NB4 (cell line): ENCODE measurements around the gene RBKS.

Experiments
- DNase-seq: peaks from one replicate; pipeline ENCODE4 v3.0.0; 2010; ENCODE audit warnings: low read depth
- H3K4me3 ChIP-seq: one replicate; pipeline ENCODE4 v1.5.1; 2011; ENCODE audit warnings: mild to moderate bottlenecking, low read depth, low read length, moderate library complexity
- CTCF ChIP-seq: IDR thresholded peaks from one replicate; pipeline ENCODE4 v1.5.1; 2012; ENCODE audit warnings: low read depth, low read length
- MAX ChIP-seq: IDR thresholded peaks from 2 replicates; pipeline ENCODE4 v1.6.1; 2011; ENCODE audit warnings: low read depth, low read length
- MYC ChIP-seq: IDR thresholded peaks from 2 replicates; pipeline ENCODE4 v1.6.1; 2011; ENCODE audit warnings: low read depth, low read length
- POLR2A ChIP-seq: IDR thresholded peaks from 2 replicates; pipeline ENCODE4 v1.6.1; 2011; ENCODE audit warnings: mild to moderate bottlenecking; ENCODE audit not compliant: insufficient read length; ENCODE audit errors: extremely low read depth

RBKS gene

GRCh38 chr2:27856386-27856785 is 33.8 kb downstream of the RBKS start:
- DNase-seq, result no peak
- H3K4me3 ChIP-seq, result no peak overlapping the region
- no peak for TF ChIP-seq MAX
- no peak for TF ChIP-seq MYC
- no peak for TF ChIP-seq CTCF
- TF ChIP-seq POLR2A, result no peak

GRCh38 chr2:27855476-27855875 is 34.7 kb downstream of the RBKS start:
- H3K4me3 ChIP-seq, result no peak overlapping the region
- TF ChIP-seq CTCF (no peak), POLR2A (no peak)
- DNase-seq, result no peak

GRCh38 chr2:27854229-27854862 is 35.8 kb downstream of the RBKS start:
- DNase-seq, result no peak
- no peak overlapping the region for H3K4me3 ChIP-seq
- no peak for TF ChIP-seq POLR2A
- no peak for TF ChIP-seq MYC
- TF ChIP-seq MAX, result no peak
- TF ChIP-seq CTCF, result no peak

GRCh38 chr2:27852691-27853090 is 37.5 kb downstream of the RBKS start:
- H3K4me3 ChIP-seq, result no peak overlapping the region

GRCh38 chr2:27849558-27850205 is 40.5 kb downstream of the RBKS start:
- H3K4me3 ChIP-seq, result no peak overlapping the region
- no peak for DNase-seq
- TF ChIP-seq CTCF (no peak), MAX (no peak), POLR2A (no peak), MYC (no peak)

More at GRCh38 chr2:27852691-27853090, 37.5 kb downstream of the RBKS start:
- TF ChIP-seq MAX (no peak), MYC (no peak), POLR2A (no peak)
- DNase-seq, result no peak

GRCh38 chr2:27847333-27847732 is 42.9 kb downstream of the RBKS start:
- no peak for DNase-seq
- H3K4me3 ChIP-seq, result no peak overlapping the region

More at GRCh38 chr2:27847333-27847732, 42.9 kb downstream of the RBKS start:
- no peak for TF ChIP-seq MYC
- TF ChIP-seq MAX, result no peak
- no peak for TF ChIP-seq POLR2A
- TF ChIP-seq CTCF, result no peak
